Measurements from ENCODE around the gene OR56A5. TPM values are rescaled to one million over a fixed set of nuclear protein-coding genes. Genes with fewer than 3 reads are reported as not detected.

The OR56A5 gene
- polyA plus RNA-seq, 4 donors, result not detected

- no peak for DNase-seq (ENCODE audit: low read depth in 4 of 4, low spot score in 3 of 4)
These were observed 35.2 kb downstream of the OR56A5 start for GRCh38 chr11:5933116-5933515.

GRCh38 chr11:5932671-5933070 is 35.6 kb downstream of the OR56A5 start:
- no peak for DNase-seq (ENCODE audit: low read depth in 4 of 4, low spot score in 3 of 4)

DNA sequence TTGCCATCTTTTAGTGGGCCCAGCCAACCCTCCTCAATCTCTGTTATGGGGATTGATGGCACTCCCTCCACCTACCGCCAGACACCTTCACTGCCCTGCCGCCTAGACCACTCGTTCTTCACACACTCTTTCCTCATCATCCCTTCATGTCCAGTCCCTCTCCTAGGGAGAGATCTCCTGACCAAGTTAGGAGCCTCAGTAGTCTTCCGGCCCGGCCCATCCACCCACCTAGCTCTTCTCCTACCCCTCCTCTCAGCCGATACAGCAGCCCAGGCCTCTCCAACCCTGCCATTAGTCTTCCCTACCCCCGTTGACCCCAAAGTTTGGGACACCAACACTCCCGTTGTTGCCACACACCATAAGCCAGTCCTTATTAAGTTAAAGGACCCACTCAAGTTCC is 37.2 kb downstream of the OR56A5 start:
- no peak for DNase-seq (ENCODE audit: low read depth in 4 of 4, low spot score in 3 of 4)

- DNase-seq (ENCODE audit: low read depth in 4 of 4, low spot score in 3 of 4), result no peak
These were observed 37.7 kb downstream of the OR56A5 start for GRCh38 chr11:5930614-5931013.

GRCh38 chr11:5929571-5930368 is 38.5 kb downstream of the OR56A5 start:
- no peak for DNase-seq (ENCODE audit: low read depth in 4 of 4, low spot score in 3 of 4)

- DNase-seq (ENCODE audit: low read depth in 4 of 4, low spot score in 3 of 4), result no peak
These were observed 39.5 kb downstream of the OR56A5 start for GRCh38 chr11:5928811-5929210.

GRCh38 chr11:5928271-5928670 is 40.0 kb downstream of the OR56A5 start:
- no peak for DNase-seq (ENCODE audit: low read depth in 4 of 4, low spot score in 3 of 4)

DNA sequence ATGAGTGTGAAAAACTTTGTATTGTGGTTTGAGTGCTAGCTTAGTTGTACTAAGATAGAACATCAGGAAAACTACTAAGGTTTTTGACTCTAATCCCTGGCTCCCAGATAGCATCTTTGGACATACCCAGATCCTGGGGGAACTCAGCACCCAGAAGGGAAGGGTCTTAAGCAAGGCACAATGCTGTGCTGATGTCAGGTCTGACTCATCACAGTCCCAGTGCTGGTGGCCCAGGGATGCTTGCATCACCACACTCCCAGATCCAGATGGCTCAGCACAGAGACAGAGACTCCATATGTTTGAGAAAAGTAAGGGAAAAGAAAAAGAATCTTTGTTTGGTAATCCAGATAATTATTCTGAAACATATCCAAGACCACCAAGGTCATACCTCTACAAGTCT is 44.5 kb downstream of the OR56A5 start:
- DNase-seq (ENCODE audit: low read depth in 4 of 4, low spot score in 3 of 4), result no peak

- DNase-seq (ENCODE audit: low read depth in 4 of 4, low spot score in 3 of 4), result no peak
These were observed 44.9 kb downstream of the OR56A5 start for GRCh38 chr11:5923427-5923776.

GRCh38 chr11:5922749-5923426 is 45.4 kb downstream of the OR56A5 start:
- DNase-seq (ENCODE audit: low read depth in 4 of 4, low spot score in 3 of 4), result no peak

Other genes with a start within 250 kb of the OR56A5 start
- not detected for gene OR56B1, start 232.0 kb downstream of the OR56A5 start, polyA plus RNA-seq (ENCODE audit: insufficient read length in 4 of 4)
- not detected for gene OR52N4, start 214.3 kb downstream of the OR56A5 start, polyA plus RNA-seq (ENCODE audit: insufficient read length in 4 of 4)
- gene OR52N5, start 185.1 kb downstream of the OR56A5 start, polyA plus RNA-seq (ENCODE audit: insufficient read length in 4 of 4), result not detected
- gene OR52N1, start 177.2 kb downstream of the OR56A5 start, polyA plus RNA-seq (ENCODE audit: insufficient read length in 4 of 4), result not detected
- not detected for gene OR52N2, start 159.6 kb downstream of the OR56A5 start, polyA plus RNA-seq (ENCODE audit: insufficient read length in 4 of 4)
- gene OR52E6, start 126.6 kb downstream of the OR56A5 start, polyA plus RNA-seq (ENCODE audit: insufficient read length in 4 of 4), result not detected
- not detected for gene OR52E8, start 110.8 kb downstream of the OR56A5 start, polyA plus RNA-seq (ENCODE audit: insufficient read length in 4 of 4)
- gene OR52E4, start 87.9 kb downstream of the OR56A5 start, polyA plus RNA-seq (ENCODE audit: insufficient read length in 4 of 4), result under 1 TPM in 1 of 4 donors, not detected in 3; 0.03 TPM
- gene OR52E5, start 75.3 kb downstream of the OR56A5 start, polyA plus RNA-seq (ENCODE audit: insufficient read length in 4 of 4), result not detected
- gene OR56A3, start 26.2 kb downstream of the OR56A5 start, polyA plus RNA-seq (ENCODE audit: insufficient read length in 4 of 4), result under 1 TPM in 1 of 4 donors, not detected in 3; 0.05 TPM
- gene OR52L1, start 18.5 kb upstream of the OR56A5 start, polyA plus RNA-seq (ENCODE audit: insufficient read length in 4 of 4), result not detected
- gene OR56A4, start 38.5 kb upstream of the OR56A5 start, polyA plus RNA-seq (ENCODE audit: insufficient read length in 4 of 4), result under 1 TPM in 2 of 4 donors, not detected in 2; 0.01 to 0.06 TPM
- gene OR56A1, start 62.3 kb upstream of the OR56A5 start, polyA plus RNA-seq (ENCODE audit: insufficient read length in 4 of 4), result under 1 TPM in 1 of 4 donors, not detected in 3; under 0.01 TPM
- gene OR56B4, start 139.2 kb upstream of the OR56A5 start, polyA plus RNA-seq (ENCODE audit: insufficient read length in 4 of 4), result under 1 TPM; 0.14 to 0.32 (median 0.22) TPM
- not detected for gene OR52B2, start 201.8 kb upstream of the OR56A5 start, polyA plus RNA-seq (ENCODE audit: insufficient read length in 4 of 4)
- under 1 TPM in 1 of 4 donors, not detected in 3; 0.10 TPM for gene OR52W1, start 230.7 kb upstream of the OR56A5 start, polyA plus RNA-seq (ENCODE audit: insufficient read length in 4 of 4)
- 1 to 10 TPM in 1 of 4 donors, under 1 TPM in 3; 0.70 to 1.2 (median 0.84) TPM for gene C11orf42, start 237.1 kb upstream of the OR56A5 start, polyA plus RNA-seq (ENCODE audit: insufficient read length in 4 of 4)